ENCODE data around the gene YJU2. TPM values are rescaled to one million over a fixed set of nuclear protein-coding genes. Genes with fewer than 3 reads are reported as not detected.

Gene YJU2
- total and polyA plus RNA-seq, 2 of the 13 experiments (the other 11 are each of a cell fraction or from before 2014, with no cell fraction given), result 9.3 to 17.9 TPM

GRCh38 chr19:4267901-4268815, 21.3 kb downstream of the YJU2 start (continued):
- TF ChIP-seq GABPB1 (CRISPR knock-in tag; IDR thresholded peaks at IDR 0.05) (no peak), CEBPZ (IDR thresholded peaks at IDR 0.05; ENCODE audit: low read length) (no peak), GLI4 (CRISPR knock-in tag; IDR thresholded peaks at IDR 0.05; ENCODE audit: borderline replicate concordance) (no peak), SNRNP70 (IDR thresholded peaks at IDR 0.05; ENCODE audit: low read depth, low read length) (no peak), ZNF530 (CRISPR knock-in tag; IDR thresholded peaks at IDR 0.05; ENCODE audit: low read depth) (no peak), SOX13 (IDR thresholded peaks at IDR 0.05) (peak; percentile 43; the same call in 1 of the 2 replicates), SOX13 (CRISPR knock-in tag; conservative IDR thresholded peaks at IDR 0.05 in 1 of 2, IDR thresholded peaks at IDR 0.05 in 1 of 2) (peak in 1 of 2 experiments; percentile 63; a peak in 2 of 4 replicates), JUN (CRISPR knock-in tag; IDR thresholded peaks at IDR 0.05) (no peak), NCOR1 (IDR thresholded peaks at IDR 0.05; ENCODE audit: borderline replicate concordance, low read length) (no peak), XBP1 (CRISPR knock-in tag; IDR thresholded peaks at IDR 0.05) (no peak), ZNF3 (CRISPR knock-in tag; IDR thresholded peaks at IDR 0.05) (no peak), IKZF4 (CRISPR knock-in tag; IDR thresholded peaks at IDR 0.05; ENCODE audit: borderline replicate concordance, low read depth, not compliant biosample characterization) (no peak), TEAD3 (CRISPR knock-in tag; optimal IDR thresholded peaks at IDR 0.05; ENCODE audit: borderline replicate concordance) (no peak)
